ENCODE data around the gene HCN2. TPM values are rescaled to one million over a fixed set of nuclear protein-coding genes. Genes with fewer than 3 reads are reported as not detected.

HCN2 gene
- total and polyA plus RNA-seq, 9 of the 15 experiments (the other 6 are each of a cell fraction or from before 2014, with no cell fraction given) = 0.29 to 4.2 (median 0.82) TPM; not detected in 2

DNA sequence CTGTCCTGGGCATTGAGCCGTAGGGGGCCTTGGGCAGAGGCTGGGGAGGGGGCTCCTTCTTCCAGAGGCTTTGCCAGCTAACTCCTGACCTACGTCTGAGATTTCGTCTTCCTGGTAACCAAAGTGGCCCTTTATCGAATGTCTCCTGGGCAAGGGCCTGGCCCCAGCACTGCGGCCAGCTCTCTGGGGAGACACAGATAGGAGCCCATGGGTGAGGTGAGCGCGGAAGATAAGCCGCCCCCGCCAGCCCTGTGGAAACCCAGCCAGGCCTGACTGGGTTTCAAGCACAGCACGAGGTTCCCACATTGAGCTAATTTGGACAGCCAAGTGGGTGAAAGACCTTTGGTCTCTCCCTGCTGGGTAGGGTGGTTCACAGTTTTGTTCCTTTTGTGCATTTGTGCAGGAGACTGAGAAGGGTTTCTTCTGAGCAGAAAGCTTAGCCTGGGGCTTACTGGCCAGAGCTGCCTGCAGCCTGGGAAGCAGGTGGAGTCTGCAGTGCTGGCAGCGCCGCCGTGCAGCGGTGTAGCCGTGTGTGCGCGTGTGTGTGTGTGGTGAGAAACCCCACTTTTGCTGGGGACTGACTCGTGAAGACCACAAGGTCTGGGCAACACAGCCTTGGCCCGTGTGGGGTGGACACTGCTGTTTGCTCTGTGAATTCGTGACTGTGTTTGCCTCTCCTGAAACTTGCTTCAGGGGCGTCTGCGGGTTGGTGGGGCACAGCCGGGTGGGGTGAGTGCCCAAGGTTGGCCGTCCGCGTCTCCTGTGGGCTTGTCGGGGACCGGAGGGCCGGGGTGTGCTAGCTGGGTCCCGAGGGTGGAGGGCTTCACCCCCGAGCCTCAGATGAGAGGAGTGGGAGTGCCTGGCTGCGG lies 14.8 kb upstream of the HCN2 start (continued):
- TF ChIP-seq KDM2B (CRISPR knock-in tag; IDR thresholded peaks at IDR 0.05) = no peak
- TF ChIP-seq, protein P1, sequence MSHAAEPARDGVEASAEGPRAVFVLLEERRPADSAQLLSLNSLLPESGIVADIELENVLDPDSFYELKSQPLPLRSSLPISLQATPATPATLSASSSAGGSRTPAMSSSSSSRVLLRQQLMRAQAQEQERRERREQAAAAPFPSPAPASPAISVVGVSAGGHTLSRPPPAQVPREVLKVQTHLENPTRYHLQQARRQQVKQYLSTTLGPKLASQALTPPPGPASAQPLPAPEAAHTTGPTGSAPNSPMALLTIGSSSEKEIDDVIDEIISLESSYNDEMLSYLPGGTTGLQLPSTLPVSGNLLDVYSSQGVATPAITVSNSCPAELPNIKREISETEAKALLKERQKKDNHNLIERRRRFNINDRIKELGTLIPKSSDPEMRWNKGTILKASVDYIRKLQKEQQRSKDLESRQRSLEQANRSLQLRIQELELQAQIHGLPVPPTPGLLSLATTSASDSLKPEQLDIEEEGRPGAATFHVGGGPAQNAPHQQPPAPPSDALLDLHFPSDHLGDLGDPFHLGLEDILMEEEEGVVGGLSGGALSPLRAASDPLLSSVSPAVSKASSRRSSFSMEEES (CRISPR knock-in tag; IDR thresholded peaks at IDR 0.05) = no peak
- TF ChIP-seq CHCHD3 (CRISPR knock-in tag; IDR thresholded peaks at IDR 0.05) = no peak
- no peak for TF ChIP-seq TCF7 (IDR thresholded peaks at IDR 0.05; ENCODE audit: borderline replicate concordance)
- TF ChIP-seq, protein P2, sequence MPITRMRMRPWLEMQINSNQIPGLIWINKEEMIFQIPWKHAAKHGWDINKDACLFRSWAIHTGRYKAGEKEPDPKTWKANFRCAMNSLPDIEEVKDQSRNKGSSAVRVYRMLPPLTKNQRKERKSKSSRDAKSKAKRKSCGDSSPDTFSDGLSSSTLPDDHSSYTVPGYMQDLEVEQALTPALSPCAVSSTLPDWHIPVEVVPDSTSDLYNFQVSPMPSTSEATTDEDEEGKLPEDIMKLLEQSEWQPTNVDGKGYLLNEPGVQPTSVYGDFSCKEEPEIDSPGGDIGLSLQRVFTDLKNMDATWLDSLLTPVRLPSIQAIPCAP (CRISPR knock-in tag; IDR thresholded peaks at IDR 0.05; ENCODE audit: borderline replicate concordance) = no peak
- TF ChIP-seq ZKSCAN3 (CRISPR knock-in tag; IDR thresholded peaks at IDR 0.05) = no peak
- TF ChIP-seq, protein P3, sequence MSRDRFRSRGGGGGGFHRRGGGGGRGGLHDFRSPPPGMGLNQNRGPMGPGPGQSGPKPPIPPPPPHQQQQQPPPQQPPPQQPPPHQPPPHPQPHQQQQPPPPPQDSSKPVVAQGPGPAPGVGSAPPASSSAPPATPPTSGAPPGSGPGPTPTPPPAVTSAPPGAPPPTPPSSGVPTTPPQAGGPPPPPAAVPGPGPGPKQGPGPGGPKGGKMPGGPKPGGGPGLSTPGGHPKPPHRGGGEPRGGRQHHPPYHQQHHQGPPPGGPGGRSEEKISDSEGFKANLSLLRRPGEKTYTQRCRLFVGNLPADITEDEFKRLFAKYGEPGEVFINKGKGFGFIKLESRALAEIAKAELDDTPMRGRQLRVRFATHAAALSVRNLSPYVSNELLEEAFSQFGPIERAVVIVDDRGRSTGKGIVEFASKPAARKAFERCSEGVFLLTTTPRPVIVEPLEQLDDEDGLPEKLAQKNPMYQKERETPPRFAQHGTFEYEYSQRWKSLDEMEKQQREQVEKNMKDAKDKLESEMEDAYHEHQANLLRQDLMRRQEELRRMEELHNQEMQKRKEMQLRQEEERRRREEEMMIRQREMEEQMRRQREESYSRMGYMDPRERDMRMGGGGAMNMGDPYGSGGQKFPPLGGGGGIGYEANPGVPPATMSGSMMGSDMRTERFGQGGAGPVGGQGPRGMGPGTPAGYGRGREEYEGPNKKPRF (IDR thresholded peaks at IDR 0.05; ENCODE audit: low read depth, low read length) = no peak
- no peak for TF ChIP-seq ZNF316 (IDR thresholded peaks at IDR 0.05)
- no peak for TF ChIP-seq ZSCAN29 (IDR thresholded peaks at IDR 0.05)
- TF ChIP-seq EWSR1 (IDR thresholded peaks at IDR 0.05; ENCODE audit: borderline replicate concordance, low read depth, partially characterized antibody) = no peak
- 0 out of 2 replicates have a peak, but pooled peaks have one; percentile 22 for TF ChIP-seq PYGO2 (tag; IDR thresholded peaks at IDR 0.05)
- no peak for TF ChIP-seq MECOM (CRISPR knock-in tag; IDR thresholded peaks at IDR 0.05)
- peak; percentile 94 for TF ChIP-seq MTA3 (IDR thresholded peaks at IDR 0.05; ENCODE audit: borderline replicate concordance)
- TF ChIP-seq TEAD2 (tag; IDR thresholded peaks at IDR 0.05) = no peak
- peak; percentile 96 for TF ChIP-seq STAT5A (IDR thresholded peaks at IDR 0.05; ENCODE audit: borderline replicate concordance, low read length)
- TF ChIP-seq TAL1 (IDR thresholded peaks at IDR 0.05) = peak; percentile 99
- TF ChIP-seq ZNF766 (CRISPR knock-in tag; conservative IDR thresholded peaks at IDR 0.05) = peak; percentile 91
- no peak for TF ChIP-seq COPS2 (conservative IDR thresholded peaks at IDR 0.05)
- TF ChIP-seq NR2C2 (CRISPR knock-in tag; IDR thresholded peaks at IDR 0.05) = no peak
- 0 out of 2 replicates have a peak, but pooled peaks have one; percentile 17 for TF ChIP-seq NR2C2 (tag; IDR thresholded peaks at IDR 0.05)
- TF ChIP-seq SMARCB1 (IDR thresholded peaks at IDR 0.05; ENCODE audit: insufficient read length, low read depth) = no peak
- TF ChIP-seq, protein P4, sequence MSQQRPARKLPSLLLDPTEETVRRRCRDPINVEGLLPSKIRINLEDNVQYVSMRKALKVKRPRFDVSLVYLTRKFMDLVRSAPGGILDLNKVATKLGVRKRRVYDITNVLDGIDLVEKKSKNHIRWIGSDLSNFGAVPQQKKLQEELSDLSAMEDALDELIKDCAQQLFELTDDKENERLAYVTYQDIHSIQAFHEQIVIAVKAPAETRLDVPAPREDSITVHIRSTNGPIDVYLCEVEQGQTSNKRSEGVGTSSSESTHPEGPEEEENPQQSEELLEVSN (IDR thresholded peaks at IDR 0.05; ENCODE audit: borderline replicate concordance in 1 of 2, extremely low read depth in 1 of 2, insufficient read depth in 1 of 2, insufficient read length in 1 of 2, low read depth in 1 of 2, low read length in 1 of 2, poor library complexity in 1 of 2, severe bottlenecking in 1 of 2) = peak; percentile 41 to 78
- no peak for TF ChIP-seq SRSF7 (optimal IDR thresholded peaks at IDR 0.05; ENCODE audit: low read depth, low read length)
